IPS-11a (cell line): ENCODE data around the gene MAP2K3.
"Not testable (repeated sequence)": the region's sequence is repeated elsewhere in the genome, so short reads cannot be mapped to it uniquely, and the experiment has no call there.

Experiments used
- H3K4me3 ChIP-seq: one replicate; pipeline ENCODE4 v1.5.1; 2013; ENCODE audit warnings: low read depth, low read length, control low read depth

MAP2K3 gene

GRCh38 chr17:21310061-21310765, 25.7 kb downstream of the MAP2K3 start:
- not testable (repeated sequence) for H3K4me3 ChIP-seq

DNA sequence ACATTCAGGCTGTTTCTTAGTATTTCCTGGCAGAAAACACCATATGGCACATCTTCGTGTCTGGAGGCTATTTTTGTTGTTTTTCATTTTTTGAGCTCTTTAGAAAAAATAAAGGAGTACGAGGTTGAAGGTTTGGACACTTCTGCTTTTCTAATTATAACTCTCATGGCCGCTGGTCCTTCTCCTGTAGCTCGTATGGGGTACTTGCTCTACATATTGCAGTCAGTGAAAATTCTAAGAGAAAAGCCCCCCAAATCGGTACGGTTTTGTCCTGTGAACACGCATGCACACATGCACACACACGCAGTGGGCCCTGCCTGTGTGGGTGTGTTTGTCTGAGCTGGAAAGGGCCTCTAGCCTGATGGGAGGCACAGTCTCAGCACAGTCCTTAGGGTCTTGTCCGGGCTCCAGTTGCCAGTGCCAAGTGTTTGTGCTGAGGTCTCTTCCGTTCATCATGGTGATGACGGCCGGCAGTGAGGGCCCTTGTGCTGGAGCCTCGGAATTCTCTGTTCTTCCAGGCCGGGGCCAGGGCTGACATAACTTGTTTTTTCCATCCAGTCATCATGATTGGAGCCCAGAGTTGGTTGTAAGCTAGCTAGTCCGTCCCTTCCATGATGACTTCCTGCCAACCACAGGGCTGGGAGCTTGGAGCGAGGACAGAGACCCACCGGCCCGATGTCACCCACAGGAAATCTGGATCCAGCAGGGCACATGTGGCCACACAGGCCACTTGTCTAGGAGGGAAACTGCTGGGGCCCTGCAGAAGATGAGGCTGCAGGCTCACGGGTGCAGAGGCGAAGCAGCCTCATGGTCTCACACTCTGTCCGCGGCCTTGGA, 26.5 kb downstream of the MAP2K3 start:
- H3K4me3 ChIP-seq: not testable (repeated sequence)

GRCh38 chr17:21313320-21313719, 28.8 kb downstream of the MAP2K3 start:
- no peak overlapping the region for H3K4me3 ChIP-seq

DNA sequence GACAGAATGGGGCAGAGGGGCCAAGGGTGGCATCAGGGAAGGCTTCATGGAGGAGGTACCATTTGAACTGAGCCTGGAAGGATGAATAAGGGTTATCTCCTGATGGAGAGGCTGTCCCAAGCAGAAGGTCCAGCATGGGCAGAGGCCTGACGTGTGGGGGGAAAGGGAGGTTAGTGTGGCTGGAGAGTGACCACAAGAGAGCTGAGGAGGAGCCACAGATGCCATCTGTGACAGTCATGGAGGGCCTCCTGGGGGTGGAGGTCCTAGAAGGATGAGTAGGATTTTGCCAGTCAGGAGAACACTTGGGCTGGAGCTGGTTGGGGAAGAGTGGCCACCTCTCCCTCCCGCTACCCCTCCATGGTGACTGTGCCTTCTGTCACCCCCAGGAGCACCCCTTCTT, 29.2 kb downstream of the MAP2K3 start:
- not testable (repeated sequence) for H3K4me3 ChIP-seq

DNA sequence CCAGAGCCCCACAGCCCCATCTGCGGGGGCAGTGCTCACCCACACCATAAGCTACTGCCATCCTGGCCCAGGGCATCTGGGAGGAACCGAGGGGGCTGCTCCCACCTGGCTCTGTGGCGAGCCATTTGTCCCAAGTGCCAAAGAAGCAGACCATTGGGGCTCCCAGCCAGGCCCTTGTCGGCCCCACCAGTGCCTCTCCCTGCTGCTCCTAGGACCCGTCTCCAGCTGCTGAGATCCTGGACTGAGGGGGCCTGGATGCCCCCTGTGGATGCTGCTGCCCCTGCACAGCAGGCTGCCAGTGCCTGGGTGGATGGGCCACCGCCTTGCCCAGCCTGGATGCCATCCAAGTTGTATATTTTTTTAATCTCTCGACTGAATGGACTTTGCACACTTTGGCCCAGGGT, 29.8 kb downstream of the MAP2K3 start:
- H3K4me3 ChIP-seq: not testable (repeated sequence)

GRCh38 chr17:21314701-21315111, 30.2 kb downstream of the MAP2K3 start:
- H3K4me3 ChIP-seq: not testable (repeated sequence)

DNA sequence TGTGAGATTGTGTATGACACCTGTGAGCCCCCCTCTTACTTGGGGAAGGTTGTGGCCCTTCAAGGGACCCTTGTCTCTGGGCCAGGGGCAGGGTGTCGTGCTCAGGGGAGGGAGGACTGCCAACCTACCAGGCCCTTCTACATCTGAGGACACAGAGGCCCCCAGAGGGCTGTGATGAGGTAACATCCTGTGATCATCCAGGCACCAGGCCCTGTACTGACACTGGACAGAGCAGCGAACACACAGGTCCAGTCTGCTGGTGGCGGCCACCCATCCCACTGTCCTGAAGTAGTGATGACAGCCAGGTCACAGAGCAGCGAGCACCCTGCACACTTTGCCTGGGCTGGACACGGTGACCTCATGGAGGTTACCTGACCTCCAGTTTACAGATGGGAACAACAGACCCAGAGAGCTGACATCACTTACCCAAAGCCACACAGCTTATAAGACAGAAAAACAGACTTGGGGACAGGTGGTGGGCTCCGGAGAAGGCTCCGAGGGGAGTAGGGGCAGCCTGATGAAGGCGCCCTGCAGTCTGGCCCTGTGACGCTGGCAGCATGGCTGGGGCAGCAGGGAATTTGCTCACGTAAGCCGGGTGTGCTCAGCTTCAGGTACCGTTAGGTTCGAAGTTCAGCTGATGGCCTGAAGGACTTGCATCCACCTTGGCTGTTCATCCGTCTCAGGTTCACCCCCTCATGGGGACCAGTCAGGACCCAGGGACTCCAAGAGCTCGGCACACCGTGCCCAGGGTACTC, 30.9 kb downstream of the MAP2K3 start:
- not testable (repeated sequence) for H3K4me3 ChIP-seq

DNA sequence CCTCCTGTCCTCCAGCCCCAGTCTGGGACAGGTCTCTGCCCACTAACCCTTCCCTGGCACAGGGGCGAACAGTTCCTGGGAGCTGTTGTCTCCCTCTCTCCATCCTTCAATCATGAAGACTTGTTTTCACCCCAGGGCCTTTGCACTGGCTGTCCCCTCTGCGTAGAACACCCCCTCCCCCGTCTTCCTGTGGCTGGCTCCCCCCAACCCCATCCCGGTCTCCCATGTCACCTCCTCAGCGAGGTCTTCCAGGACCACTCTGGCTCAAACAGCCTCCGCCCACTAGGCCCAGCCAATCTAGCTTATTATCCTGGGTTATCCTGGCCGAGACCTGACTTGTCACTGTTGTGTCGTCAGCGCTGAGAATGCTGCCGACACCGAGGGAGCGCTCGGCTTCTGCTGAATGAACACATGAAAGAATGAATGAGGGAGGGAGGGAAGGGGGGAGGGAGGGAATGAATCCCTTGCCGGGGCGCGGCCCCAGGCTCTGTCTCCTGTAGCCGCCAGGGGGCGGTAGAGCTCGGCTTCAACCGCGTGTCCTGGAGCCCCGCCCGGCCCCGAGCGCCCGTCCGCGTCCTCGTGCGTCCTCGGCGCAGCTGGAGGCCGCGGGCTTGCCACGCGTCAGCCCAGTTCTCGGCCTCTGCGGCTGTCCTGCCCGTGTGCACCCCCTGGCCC, 31.8 kb downstream of the MAP2K3 start:
- H3K4me3 ChIP-seq: not testable (repeated sequence)

GRCh38 chr17:21316887-21317500, 32.5 kb downstream of the MAP2K3 start:
- not testable (repeated sequence) for H3K4me3 ChIP-seq

- not testable (repeated sequence) for H3K4me3 ChIP-seq
These were observed 33.3 kb downstream of the MAP2K3 start for GRCh38 chr17:21317821-21318220.

DNA sequence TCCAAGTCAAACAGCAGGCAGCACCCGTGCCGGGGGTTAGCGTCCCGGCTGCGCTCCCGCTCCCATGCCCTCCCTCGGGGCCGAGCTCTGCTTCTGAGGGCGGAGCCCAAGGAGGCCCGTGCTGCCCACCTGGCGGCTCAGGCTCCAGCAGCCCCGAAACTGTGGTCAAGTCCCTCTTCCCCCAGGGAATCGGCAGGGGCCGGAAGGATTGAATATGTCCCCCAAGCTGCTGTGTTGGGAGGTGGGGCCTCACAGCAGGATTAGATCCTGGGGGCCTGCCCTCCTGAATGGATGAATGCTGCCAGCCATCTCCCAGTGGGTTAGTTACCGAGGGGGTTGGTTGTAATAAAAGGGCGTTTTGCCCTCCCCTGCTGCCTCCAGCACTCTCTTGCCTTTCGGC, 33.9 kb downstream of the MAP2K3 start:
- no peak overlapping the region for H3K4me3 ChIP-seq

GRCh38 chr17:21318856-21319255, 34.3 kb downstream of the MAP2K3 start:
- not testable (repeated sequence) for H3K4me3 ChIP-seq

GRCh38 chr17:21319256-21319655, 34.7 kb downstream of the MAP2K3 start:
- H3K4me3 ChIP-seq: not testable (repeated sequence)

DNA sequence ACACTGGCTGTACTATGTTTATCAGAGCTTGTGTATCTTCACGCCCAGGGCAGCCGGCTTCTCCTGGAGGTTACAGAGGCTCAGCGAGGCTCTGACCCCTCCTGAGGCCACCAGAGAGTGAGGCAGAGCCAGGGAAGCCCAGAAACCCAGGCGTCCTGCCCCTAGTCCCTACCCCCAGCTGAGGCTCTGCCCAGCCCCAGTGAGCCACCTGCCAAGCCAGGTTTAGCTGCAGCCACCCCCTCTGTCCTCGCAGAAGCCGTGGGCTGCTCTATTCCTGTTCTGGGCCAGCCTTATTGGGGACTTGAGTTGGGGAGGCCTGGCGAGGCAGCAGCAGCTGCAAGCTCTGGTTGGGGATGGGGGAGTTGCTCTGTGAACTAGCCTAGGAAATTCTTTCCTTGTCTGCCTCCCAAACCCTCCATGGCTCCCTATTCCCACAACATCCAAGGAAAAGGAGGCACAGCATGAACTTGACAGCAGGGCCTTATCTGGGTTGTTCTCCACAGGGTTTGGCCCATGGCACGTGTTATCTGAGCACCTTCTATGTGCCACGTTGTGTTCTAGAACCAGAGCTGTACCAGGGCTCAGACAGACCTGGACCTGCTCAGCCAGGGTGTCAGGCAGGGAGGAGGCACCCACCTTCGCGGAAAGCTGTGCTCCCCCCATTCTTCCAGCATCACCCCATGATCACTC, 35.3 kb downstream of the MAP2K3 start:
- H3K4me3 ChIP-seq: not testable (repeated sequence)

GRCh38 chr17:21320430-21320829, 35.9 kb downstream of the MAP2K3 start:
- H3K4me3 ChIP-seq: not testable (repeated sequence)

DNA sequence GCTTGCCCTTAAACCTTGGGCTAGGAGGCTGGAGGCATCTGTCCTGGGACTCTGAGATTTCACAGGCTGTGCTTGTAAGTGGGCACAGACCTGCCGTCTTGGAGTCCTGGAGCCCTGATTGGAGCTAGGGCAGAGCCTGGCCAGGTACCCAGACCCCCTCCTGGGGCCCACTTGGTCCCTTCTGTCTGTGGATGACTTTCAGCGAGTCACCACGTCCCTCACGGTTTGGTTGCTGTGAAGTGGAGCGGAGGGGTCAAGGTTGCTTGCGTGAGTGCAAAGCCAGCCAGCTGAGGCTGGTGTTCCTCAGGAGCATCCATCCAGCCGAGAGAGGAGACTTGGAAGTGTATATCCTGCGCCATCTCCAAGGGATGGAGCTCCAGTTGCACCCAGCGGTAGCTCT, 36.5 kb downstream of the MAP2K3 start:
- not testable (repeated sequence) for H3K4me3 ChIP-seq

DNA sequence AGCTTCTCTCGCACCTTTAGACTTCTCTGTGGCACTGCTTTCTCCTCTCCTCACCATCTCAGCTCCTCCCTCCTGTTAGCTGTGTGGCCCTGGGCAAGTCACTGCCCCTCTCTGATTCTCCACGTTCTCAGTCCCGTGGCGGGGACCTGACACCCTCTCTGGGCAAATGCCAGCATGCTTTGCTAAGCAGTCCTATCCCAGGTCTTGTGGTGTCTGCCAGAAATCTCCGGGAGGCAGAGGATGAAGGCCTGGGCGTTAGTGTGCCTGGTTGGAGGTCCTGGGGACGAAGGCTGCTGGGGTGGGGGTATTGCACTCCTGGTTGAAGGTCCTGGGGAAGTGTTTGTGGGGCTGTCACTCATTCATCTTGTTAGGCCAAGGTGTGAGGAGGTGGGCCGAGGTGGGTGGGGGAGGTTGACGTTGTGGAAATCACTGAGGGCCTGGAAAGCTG, 37.3 kb downstream of the MAP2K3 start:
- not testable (repeated sequence) for H3K4me3 ChIP-seq

GRCh38 chr17:21323257-21324111, 39.0 kb downstream of the MAP2K3 start:
- not testable (repeated sequence) for H3K4me3 ChIP-seq

- not testable (repeated sequence) for H3K4me3 ChIP-seq
These were observed 40.2 kb downstream of the MAP2K3 start for GRCh38 chr17:21324741-21325140.
